H9 (cell line): ENCODE results near the gene TBATA. TPM values are rescaled to one million over a fixed set of nuclear protein-coding genes. Genes with fewer than 3 reads are reported as not detected.

ENCODE experiments used
- DNase-seq: peaks from one replicate; pipeline ENCODE4 v3.0.0-alpha.2; 2017
- H2AFZ ChIP-seq: one replicate; pipeline ENCODE4 v1.6.1; 2013; ENCODE audit warnings: mild to moderate bottlenecking, low read length, control low read depth, moderate library complexity
- H2AK5ac ChIP-seq: 2 replicates; pipeline ENCODE4 v1.6.1; 2013; ENCODE audit warnings: low read length, control low read depth, mixed read lengths; ENCODE audit not compliant: insufficient read length
- H2BK120ac ChIP-seq: one replicate; pipeline ENCODE4 v1.6.1; 2013; ENCODE audit warnings: low read depth, mild to moderate bottlenecking, low read length, control low read depth, inconsistent platforms; ENCODE audit not compliant: poor library complexity, severe bottlenecking
- H2BK12ac ChIP-seq: 2 replicates; pipeline ENCODE4 v1.6.1; 2013; ENCODE audit warnings: low read length, control low read depth, mixed read lengths, low read depth; ENCODE audit not compliant: insufficient read length
- H2BK15ac ChIP-seq: 2 replicates; pipeline ENCODE4 v1.6.1; 2013; ENCODE audit warnings: low read depth, low read length, control low read depth
- H2BK20ac ChIP-seq: one replicate; pipeline ENCODE4 v1.6.1; 2013; ENCODE audit warnings: low read depth, mild to moderate bottlenecking, low read length, control low read depth, inconsistent platforms; ENCODE audit not compliant: poor library complexity, severe bottlenecking
- H2BK5ac ChIP-seq: 2 replicates; pipeline ENCODE4 v1.6.1; 2013; ENCODE audit warnings: low read length, control low read depth, mixed read lengths; ENCODE audit not compliant: insufficient read length
- H3K14ac ChIP-seq: 2 replicates; pipeline ENCODE4 v1.6.1; 2013; ENCODE audit warnings: low read length, control low read depth; ENCODE audit not compliant: insufficient read depth
- H3K18ac ChIP-seq: 2 replicates; pipeline ENCODE4 v1.6.1; 2013; ENCODE audit warnings: low read depth, mild to moderate bottlenecking, mixed read lengths, low read length, control low read depth; ENCODE audit not compliant: insufficient read length
- H3K23ac ChIP-seq: 2 replicates; pipeline ENCODE4 v1.6.1; 2013; ENCODE audit warnings: low read length, control low read depth, mixed read lengths, low read depth; ENCODE audit not compliant: insufficient read length
- H3K23me2 ChIP-seq: 2 replicates; pipeline ENCODE4 v1.6.1; 2013; ENCODE audit warnings: low read depth, mild to moderate bottlenecking, mixed read lengths, low read length, control low read depth; ENCODE audit not compliant: insufficient read length, poor library complexity, severe bottlenecking
- H3K27ac ChIP-seq: 2 replicates; pipeline ENCODE4 v1.5.1; 2013; ENCODE audit warnings: low read length, control low read depth, mixed read lengths, low read depth; ENCODE audit not compliant: insufficient read length
- H3K27me3 ChIP-seq: 2 replicates; pipeline ENCODE4 v1.6.1; 2013; ENCODE audit warnings: low read length, control low read depth, inconsistent platforms; ENCODE audit not compliant: insufficient read depth
- H3K4ac ChIP-seq: 2 replicates; pipeline ENCODE4 v1.6.1; 2013; ENCODE audit warnings: low read depth, mild to moderate bottlenecking, control low read depth, inconsistent platforms, low read length, moderate library complexity
- H3K4me1 ChIP-seq: 2 replicates; pipeline ENCODE4 v1.6.1; 2013; ENCODE audit warnings: low read length, control low read depth, inconsistent platforms; ENCODE audit not compliant: insufficient read depth
- H3K4me2 ChIP-seq: 2 replicates; pipeline ENCODE4 v1.6.1; 2013; ENCODE audit warnings: low read length, control low read depth, mixed read lengths; ENCODE audit not compliant: insufficient read length, insufficient read depth
- H3K56ac ChIP-seq: 2 replicates; pipeline ENCODE4 v1.6.1; 2013; ENCODE audit warnings: low read depth, mild to moderate bottlenecking, mixed read lengths, low read length, control low read depth; ENCODE audit not compliant: insufficient read length
- H3K79me1 ChIP-seq: 2 replicates; pipeline ENCODE4 v1.6.1; 2013; ENCODE audit warnings: low read depth, mild to moderate bottlenecking, moderate library complexity, low read length, control low read depth, inconsistent platforms; ENCODE audit not compliant: insufficient read depth, poor library complexity, severe bottlenecking
- H3K79me2 ChIP-seq: 2 replicates; pipeline ENCODE4 v1.6.1; 2013; ENCODE audit warnings: low read length, control low read depth, inconsistent platforms; ENCODE audit not compliant: insufficient read depth
- H3K9ac ChIP-seq: 2 replicates; pipeline ENCODE4 v1.6.1; 2013; ENCODE audit warnings: low read length, control low read depth, mixed read lengths; ENCODE audit not compliant: insufficient read length; ENCODE audit errors: extremely low read depth
- H3K9me3 ChIP-seq: one replicate; pipeline ENCODE4 v1.6.1; 2013; ENCODE audit warnings: low read depth, low read length, inconsistent platforms; ENCODE audit not compliant: control insufficient read depth
- H3T11ph ChIP-seq: one replicate; pipeline ENCODE4 v1.6.1; 2013; ENCODE audit warnings: mild to moderate bottlenecking, low read length, control low read depth, inconsistent platforms
- H4K20me1 ChIP-seq: one replicate; pipeline ENCODE4 v1.6.1; 2013; ENCODE audit not compliant: control insufficient read depth, insufficient read length, insufficient read depth
- H4K5ac ChIP-seq: 2 replicates; pipeline ENCODE4 v1.6.1; 2013; ENCODE audit warnings: low read depth, mild to moderate bottlenecking, mixed read lengths, low read length, control low read depth; ENCODE audit not compliant: insufficient read length
- H4K8ac ChIP-seq: replicated peaks from 2 replicates; pipeline ENCODE4 v1.6.1; 2013; ENCODE audit warnings: low read length, control low read depth, mixed read lengths, low read depth; ENCODE audit not compliant: insufficient read length
- H4K91ac ChIP-seq: 2 replicates; pipeline ENCODE4 v1.6.1; 2013; ENCODE audit warnings: low read depth, mild to moderate bottlenecking, moderate library complexity, mixed read lengths, low read length, control low read depth; ENCODE audit not compliant: insufficient read length
- H3K27ac Mint-ChIP-seq, 3 experiments: 2 replicates in 2 of 3; 3 replicates in 1 of 3; pipeline ENCODE4 v1.8.0; 2020 to 2021; ENCODE audit warnings: mixed read lengths in 3 of 3, mild to moderate bottlenecking in 1 of 3, moderate library complexity in 1 of 3
- H3K27me3 Mint-ChIP-seq: 2 replicates; pipeline ENCODE4 v1.8.0; 2021; ENCODE audit warnings: low read depth, mild to moderate bottlenecking, moderate library complexity, mixed read lengths
- H3K36me3 Mint-ChIP-seq, 3 experiments: 2 replicates in 2 of 3; 3 replicates in 1 of 3; pipeline ENCODE4 v1.8.0; 2020 to 2021; ENCODE audit warnings: low read depth in 3 of 3, mixed read lengths in 3 of 3; ENCODE audit not compliant: insufficient read depth in 1 of 3
- H3K4me1 Mint-ChIP-seq, 2 experiments: 2 replicates each; pipeline ENCODE4 v1.8.0; 2020; ENCODE audit warnings: mixed read lengths in 2 of 2
- H3K4me3 Mint-ChIP-seq, 2 experiments: 2 replicates in 1 of 2; 3 replicates in 1 of 2; pipeline ENCODE4 v1.8.0; 2020 to 2021; ENCODE audit warnings: mild to moderate bottlenecking in 2 of 2, mixed read lengths in 2 of 2, moderate library complexity in 1 of 2
- H3K9me3 Mint-ChIP-seq, 2 experiments: 2 replicates in 1 of 2; 3 replicates in 1 of 2; pipeline ENCODE4 v1.8.0; 2020; ENCODE audit warnings: mild to moderate bottlenecking in 2 of 2, mixed read lengths in 2 of 2, moderate library complexity in 1 of 2
- CTCF ChIP-seq: fragments of 200-600 bp; sonication (generic); conservative IDR thresholded peaks from 3 replicates; pipeline ENCODE4 v1.8.0; 2021; ENCODE audit warnings: antibody characterized with exemption, mild to moderate bottlenecking
- WGBS: extraction: QIAGEN DNeasy Blood & Tissue Kit; methylation state at CpG from one replicate; pipeline ENCODE4 v1.1.7; 2013; ENCODE audit warnings: missing lambda C conversion rate, low lambda C conversion rate, mixed read lengths; ENCODE audit not compliant: insufficient read length; ENCODE audit errors: extremely low coverage; 5-methylcytosine and 5-hydroxymethylcytosine counted together
- total RNA-seq: library from RNA; stranded (reverse); gene quantifications from 2 replicates; pipeline ENCODE4 v1.2.1, GENCODE V29; 2021

TBATA gene
- total RNA-seq, 1 experiment from 2014 or later, result not detected

- Histone ChIP-seq H2BK5ac (no peak overlapping the region), H3K14ac (no peak overlapping the region), H3K56ac (no peak overlapping the region), H3K4me2 (no peak overlapping the region), H3K9me3 (no peaks in the 10 kb centered on the region), H3K18ac (no peak overlapping the region), H3K9ac (no peak overlapping the region), H4K5ac (no peak overlapping the region), H2AK5ac (no peak overlapping the region), H2BK20ac (no peak overlapping the region), H3K79me2 (no peaks in the 10 kb centered on the region), H2BK120ac (no peak overlapping the region), H2BK12ac (no peak overlapping the region), H3T11ph (no peak overlapping the region), H3K79me1 (no peaks in the 10 kb centered on the region), H2AFZ (no peak overlapping the region), H3K27ac (no peak overlapping the region), H3K27me3 (no peaks in the 10 kb centered on the region), H4K91ac (no peak overlapping the region), H2BK15ac (no peak overlapping the region), H4K20me1 (no peaks in the 10 kb centered on the region), H3K4me1 (no peaks in the 10 kb centered on the region), H4K8ac (no peak overlapping the region), H3K23ac (no peak overlapping the region), H3K4ac (no peak overlapping the region), H3K23me2 (no peaks in the 10 kb centered on the region)
- WGBS, result no CpG with 5 or more reads among the region's 12 CpGs
- no peak for TF ChIP-seq CTCF
- H3K36me3 Mint-ChIP-seq, result peaks cover under 1 to 4% (median 3%) of the 10 kb centered on the region in 3 experiments; a peak in 5 of 7 replicates
- H3K9me3 Mint-ChIP-seq, result peaks cover 4 to 5% of the 10 kb centered on the region in 2 experiments
- peaks cover 25 to 30% of the 10 kb centered on the region in 2 experiments for H3K4me1 Mint-ChIP-seq
- no peak for DNase-seq
- H3K27ac Mint-ChIP-seq, result no peak overlapping the region
- H3K27me3 Mint-ChIP-seq, result peaks cover 1% of the 10 kb centered on the region; the same call in 1 of the 2 replicates
- H3K4me3 Mint-ChIP-seq, result no peak overlapping the region
Observed at GRCh38 chr10:70760271-70760787, 24.8 kb downstream of the TBATA start.
